GM19238 (cell line): Measurements from ENCODE around the gene HOMEZ.
"Not testable (repeated sequence)": the region's sequence is repeated elsewhere in the genome, so short reads cannot be mapped to it uniquely, and the experiment has no call there.

Experiments used
- DNase-seq: peaks from one replicate; pipeline ENCODE4 v3.0.0; 2011; ENCODE audit warnings: low spot score; ENCODE audit not compliant: insufficient read length

HOMEZ gene

DNA sequence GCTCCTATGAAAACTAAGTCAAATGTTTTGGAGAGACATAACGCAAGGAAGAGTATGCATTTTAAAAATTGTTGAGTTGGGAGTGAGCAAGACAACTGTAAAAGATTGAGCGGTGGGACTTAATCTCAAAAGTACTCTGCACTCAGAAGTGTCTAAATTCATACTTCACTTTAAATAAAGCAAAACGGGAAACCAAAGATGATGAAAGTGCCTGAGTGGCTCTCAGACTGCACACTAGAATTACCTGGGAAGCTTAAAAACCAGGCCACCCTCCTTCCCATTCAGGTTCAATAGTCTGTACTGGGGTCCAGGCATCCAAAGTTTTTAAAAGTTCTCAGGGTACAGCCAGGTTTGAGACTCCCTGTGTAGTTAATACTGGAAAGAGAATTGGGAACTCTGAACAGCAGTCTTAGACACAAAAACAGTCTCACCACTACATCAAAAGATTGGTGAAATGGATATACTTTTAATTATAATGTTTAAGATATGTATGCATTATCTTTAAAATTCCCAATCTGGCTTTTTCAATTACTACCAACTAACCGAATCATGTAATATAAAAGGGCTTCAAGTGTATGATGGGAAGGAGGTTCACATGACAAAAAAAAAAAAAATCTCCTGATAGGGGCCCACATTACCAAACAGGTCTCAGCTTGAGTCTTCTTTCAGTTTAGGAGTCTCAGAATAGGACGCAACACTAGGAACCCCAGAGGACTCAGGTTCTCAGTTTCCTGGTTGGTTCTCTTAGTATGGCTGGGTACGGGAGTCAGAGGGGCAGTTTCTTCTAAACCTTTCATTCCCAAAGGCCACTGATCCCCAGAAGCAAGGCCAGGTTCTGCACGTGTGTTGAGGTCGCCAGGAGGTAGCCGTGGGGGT lies 1.0 kb downstream of the HOMEZ start:
- peak; percentile 27 for DNase-seq

DNA sequence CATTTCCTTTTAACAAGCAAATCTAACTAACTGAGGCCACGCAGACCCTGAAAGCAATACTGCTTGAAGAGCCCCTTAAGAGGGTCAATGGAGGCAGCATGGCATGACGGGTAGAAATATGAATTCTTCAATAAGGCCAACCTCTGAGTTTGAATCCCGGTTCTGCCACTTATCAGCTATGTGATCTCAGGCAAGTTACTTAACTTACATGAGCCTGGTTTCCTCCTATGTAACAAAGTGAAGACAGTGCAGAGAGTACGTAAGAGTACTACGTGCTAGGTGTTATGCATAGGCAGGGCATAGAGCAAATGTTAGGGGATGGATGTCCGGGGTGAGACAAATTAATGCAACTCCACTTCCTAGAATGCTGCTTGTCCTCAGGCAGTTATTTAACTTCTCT lies 4.7 kb downstream of the HOMEZ start:
- DNase-seq, result no peak

DNA sequence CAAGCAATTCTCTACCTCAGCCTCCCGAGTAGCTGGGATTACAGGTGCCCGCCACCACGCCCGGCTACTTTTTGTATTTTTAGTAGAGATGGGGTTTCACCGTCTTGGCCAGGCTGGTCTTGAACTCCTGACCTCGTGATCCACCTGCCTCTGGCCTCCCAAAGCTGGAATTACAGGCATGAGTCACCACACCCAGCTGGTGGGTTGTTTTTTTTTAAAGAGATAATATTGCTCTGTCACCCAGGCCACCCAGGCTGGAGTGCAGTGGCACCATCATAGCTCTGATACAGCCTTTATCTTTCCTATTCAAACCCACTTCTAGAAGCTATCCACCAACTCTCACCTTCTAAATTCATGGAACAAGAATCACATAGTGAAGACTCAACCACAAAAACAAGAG lies 8.0 kb downstream of the HOMEZ start:
- DNase-seq, result not testable (repeated sequence)

DNA sequence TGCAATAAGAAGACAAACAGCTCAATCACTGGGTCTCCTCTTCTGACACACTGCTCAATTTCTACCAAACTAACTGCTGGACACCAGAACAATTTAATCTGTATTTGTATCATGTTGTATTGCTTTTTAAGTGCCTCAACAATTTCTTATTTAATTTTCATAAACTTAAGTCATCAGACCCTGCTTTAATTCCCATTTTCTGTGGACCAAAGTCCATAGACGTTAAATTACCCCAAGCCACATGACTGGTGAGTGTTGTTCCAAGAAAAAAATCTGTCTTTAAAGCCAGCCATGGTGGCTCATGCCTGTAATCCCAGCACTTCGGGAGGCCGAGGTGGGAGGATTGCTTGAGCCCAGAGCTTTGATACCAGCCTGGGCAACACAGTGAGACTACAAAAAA lies 8.7 kb downstream of the HOMEZ start:
- no peak for DNase-seq

DNA sequence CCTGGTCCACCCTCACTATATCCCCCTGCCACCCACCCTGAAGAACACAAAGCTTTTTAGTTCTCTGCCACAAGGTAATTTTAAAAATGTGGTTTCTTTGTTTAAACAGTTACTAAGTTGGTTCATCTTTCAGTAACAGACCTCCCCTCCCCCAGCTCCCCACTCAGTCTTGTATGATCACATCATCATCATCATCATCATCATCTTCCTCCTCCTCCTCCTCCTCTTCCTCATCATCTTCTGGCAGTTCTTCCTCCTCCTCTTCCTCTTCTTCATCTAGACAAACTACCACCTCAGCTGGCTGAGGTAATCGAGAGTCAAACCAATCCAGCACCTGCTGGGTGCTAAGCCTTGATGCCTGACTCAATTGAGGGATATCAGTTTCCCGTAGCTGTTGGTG lies 10.5 kb downstream of the HOMEZ start:
- DNase-seq, result no peak

DNA sequence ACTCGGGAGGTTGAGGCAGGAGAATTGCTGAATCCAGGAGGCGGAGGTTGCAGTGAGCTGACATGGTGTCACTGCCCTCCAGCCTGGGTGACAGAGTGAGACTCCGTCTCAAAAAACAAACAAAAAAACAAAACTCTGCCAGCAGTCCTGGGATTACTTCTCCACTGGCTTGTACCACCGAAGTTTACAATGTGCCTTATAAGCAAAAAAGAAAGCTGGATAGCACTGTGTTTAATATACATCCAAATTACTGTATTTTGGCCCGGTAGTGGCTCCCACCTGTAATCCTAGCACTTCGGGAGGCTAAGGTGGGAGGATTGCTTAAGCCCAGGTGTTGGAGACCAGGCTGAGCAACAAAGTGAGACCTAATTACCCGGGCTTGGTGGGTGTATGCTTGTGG lies 16.7 kb downstream of the HOMEZ start:
- no peak for DNase-seq

DNA sequence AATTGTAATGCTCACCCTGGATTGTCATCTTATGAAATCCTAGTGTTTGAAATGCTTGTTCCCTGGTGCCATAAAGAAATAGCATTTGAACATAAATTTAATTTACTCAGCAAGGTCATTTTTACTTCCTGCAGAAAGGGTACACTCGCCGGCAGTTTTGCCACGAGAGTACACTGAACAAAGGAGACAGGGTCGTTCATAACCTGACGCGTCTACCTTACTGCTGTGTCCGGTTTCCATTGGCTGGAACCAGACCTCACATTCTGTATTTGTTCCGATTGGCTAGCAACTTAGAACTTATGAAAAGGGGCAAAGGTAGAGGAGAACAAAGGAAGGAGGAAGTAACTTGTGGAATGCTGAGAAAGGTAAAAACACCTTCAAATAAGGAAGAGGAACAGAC lies 25.1 kb downstream of the HOMEZ start:
- not testable (repeated sequence) for DNase-seq

DNA sequence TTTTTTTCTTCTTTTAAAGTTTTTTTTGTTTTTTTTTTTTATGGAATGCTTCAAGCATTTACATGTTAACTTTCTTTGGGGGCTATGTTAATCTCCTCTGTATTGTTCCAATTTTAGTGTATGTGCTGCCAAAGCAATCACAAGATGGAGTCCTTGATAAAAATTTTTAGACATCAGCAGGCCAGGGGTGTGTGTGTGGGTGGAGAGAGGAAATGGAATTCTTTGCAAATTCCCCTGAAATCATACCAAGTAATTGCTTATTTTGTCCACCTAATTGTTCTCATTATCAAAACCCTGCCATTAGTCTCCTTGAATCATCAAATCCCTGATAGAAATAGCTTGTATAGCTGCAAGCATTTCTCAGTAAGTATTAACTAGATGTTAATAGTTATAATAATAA lies 26.5 kb downstream of the HOMEZ start:
- DNase-seq, result no peak

DNA sequence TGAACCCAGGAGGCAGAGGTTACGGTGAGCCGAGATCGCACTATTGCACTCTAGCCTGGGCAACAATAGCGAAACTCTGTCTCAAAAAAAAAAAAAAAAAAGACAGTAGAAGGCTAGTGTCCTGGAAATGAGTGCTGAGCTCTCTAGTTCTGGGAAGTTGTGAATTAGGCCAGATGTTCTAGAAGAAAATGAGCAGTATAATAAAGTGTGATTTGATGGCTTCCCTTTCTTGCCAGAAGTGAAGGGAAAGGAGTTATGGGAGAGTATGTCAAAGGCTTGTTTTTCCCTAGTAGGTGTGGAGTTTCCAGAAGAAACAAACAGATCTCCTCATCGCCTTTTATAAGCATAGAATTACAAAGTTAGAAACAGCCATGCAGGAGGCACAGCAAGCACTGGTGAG lies 27.7 kb downstream of the HOMEZ start:
- DNase-seq, result no peak

DNA sequence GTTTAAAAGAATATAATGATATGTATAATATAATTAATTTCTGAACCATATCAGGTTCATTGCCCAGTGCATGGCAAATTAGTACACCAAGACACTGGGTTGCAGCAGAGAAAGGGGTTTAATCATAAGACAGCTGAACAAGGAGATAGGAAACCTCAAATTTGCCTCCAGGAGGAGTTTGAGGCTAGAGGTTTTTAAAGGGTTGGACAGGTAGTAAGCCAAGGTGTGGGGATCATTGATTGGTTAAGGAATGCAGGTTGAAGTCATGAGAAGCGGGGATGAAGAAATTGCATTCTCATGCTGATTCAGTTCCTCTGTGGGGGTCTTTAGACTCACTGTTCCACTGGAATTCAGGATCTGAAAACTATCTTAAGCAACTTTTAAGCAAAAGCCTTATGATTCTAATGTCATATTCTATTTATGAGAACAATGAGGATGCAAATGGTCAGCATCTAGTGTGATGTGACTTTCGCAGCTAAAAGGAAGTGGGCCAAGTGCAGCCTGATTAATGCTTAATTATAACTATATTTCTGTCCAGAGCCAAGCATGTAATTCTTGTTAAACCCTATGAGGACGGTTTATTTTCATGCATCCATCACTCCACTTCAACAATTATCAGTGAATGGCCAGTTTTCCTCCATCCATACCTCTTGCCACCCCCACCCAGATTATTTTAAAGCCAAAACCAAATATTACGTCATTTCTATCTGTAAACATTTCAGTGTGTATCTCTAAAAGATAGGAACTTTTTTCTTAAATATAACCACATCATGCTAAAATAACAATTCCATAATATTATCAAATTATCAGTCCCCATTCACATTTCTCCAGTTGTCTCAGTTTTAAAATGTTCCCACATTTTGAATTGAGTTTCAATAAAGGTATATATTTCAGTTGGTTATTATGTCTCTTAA lies 33.3 kb downstream of the HOMEZ start:
- DNase-seq, result no peak

DNA sequence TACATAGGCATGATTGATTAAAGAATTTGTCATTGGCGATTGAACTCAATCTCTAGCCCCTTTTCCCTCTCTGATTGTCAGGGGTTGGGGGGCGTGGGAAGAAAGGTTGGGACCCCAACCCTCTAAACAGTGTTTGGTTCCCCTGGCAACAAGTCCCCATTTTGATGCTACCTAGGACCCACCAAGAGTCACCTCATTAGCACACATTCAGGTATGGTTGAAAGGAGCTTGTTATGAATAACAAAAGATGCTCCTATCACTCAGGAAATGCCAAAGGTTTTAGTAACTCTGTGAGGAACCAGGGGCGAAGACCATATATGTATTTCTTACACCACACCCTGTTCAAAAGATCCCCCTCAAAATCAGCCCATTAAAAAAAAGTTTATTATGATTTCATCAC lies 33.9 kb downstream of the HOMEZ start:
- no peak for DNase-seq

DNA sequence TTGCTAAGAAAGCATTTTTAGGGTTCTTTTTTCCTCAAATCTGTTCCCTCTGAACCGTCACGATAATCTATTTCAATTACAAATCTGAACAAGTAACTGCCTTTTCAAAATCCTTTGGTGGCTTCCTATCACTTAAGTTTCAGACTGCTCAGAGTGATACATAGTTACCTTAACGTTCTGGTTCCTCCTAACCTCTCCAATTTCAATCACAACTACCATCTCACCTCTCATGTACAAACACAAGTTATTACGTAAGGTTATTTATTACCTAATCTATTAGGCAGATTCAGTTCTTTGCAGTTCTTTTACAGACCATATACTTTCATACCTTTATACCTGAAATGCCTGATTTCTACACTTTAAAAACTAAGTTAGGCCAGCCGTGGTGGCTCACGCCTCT lies 36.1 kb downstream of the HOMEZ start:
- DNase-seq, result no peak

DNA sequence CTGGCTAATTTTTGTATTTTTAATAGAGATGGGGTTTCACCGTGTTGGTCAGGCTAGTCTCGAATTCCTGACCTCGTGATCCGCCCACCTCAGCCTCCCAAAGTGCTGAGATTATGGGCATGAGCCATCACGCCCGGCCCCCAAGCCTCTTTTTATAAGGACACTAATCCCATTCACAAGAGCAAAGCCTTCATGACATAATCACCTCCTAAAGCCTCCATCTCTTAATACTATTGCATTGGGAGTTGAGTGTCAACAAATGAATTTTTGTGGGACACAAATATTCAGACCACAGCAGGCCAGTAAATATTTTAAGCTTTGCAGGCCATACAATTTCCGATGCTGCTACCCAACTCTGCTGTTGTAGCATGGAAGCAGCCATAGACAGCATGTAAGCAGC lies 37.3 kb downstream of the HOMEZ start:
- no peak for DNase-seq

DNA sequence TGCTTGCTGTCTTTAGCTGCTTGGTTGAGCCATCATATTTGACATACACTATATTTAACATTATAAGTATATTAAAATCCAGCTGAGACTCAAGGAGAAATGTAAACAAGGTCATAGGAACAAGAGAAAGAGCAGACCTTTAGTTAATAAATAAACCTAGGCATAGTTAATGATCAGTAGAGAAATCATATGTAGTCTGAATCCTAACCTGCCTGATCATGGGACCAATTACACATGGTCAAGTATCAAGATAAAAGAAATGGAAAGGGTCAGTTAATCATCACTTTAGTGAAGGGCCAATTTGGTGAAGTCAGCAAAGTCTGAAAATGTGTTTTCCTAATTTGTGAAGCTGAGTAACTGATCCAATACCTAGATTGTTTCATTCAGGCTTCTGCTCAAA lies 40.6 kb downstream of the HOMEZ start:
- DNase-seq, result no peak

DNA sequence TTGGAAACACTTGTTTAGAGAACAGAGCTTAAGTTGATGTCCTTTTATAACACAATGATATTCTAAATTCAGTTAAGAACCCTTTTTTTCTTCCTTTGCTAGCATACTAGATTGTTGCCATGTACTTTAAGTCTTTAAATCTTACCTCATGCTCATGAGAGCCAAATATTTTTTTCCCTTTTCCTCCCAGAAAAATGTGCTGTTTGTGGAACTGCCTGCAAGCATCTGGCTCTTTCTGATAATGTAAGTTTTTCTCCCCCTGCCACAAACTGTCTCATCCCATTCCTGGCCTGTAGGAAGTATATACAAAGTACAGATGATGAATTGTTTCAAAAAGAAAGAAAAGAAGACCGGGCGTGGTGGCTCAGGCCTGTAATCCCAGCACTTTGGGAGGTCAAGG lies 42.9 kb downstream of the HOMEZ start:
- DNase-seq, result no peak

DNA sequence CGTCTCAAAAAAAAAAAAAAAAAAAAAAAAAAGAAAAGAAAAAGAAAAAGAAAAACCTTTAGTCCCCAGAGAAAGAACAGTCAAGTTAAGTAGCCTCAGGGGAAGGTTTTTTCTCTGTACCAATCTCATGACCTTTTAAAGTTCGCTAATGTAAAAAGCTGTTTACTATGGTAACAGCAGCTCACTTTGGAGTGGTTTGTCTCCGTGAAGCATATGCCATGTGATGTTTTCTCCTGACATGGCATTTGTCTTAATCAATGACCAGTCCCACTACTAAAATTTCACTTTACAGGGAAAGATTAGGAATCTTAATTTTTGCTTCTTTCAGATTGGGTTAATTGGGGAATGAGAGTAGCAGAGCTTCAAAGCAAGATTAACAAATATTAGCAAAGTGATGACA lies 43.9 kb downstream of the HOMEZ start:
- DNase-seq, result no peak

DNA sequence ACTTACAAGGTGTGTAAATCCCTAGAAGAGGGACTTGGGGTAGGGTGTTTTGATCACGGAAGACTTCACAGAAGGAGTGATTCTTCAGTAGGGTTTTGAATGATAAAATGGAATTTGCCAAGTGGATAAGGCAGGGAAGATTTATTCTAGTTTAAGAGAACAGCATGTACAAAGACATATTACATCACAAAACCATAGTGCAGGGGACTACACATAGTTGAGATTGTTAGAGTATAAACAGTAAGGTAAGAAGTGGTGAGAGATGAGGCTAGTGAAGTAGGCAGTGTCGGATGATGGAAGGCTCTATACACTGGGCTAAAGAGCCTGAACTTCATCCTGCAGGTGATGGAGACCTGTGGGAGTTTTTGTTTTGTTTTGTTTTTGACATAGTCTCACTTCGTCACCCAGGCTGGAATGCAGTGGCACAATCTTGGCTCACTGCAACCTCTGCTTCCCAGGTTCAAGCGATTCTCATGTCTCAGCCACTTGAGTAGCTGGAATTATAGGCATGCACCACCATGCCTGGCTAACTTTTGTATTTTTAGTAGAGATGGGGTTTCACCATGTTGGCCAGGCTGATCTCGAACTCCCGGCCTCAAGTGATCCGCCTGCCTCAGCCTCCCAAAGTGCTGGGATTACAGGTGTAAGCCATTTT lies 44.7 kb downstream of the HOMEZ start:
- not testable (repeated sequence) for DNase-seq

DNA sequence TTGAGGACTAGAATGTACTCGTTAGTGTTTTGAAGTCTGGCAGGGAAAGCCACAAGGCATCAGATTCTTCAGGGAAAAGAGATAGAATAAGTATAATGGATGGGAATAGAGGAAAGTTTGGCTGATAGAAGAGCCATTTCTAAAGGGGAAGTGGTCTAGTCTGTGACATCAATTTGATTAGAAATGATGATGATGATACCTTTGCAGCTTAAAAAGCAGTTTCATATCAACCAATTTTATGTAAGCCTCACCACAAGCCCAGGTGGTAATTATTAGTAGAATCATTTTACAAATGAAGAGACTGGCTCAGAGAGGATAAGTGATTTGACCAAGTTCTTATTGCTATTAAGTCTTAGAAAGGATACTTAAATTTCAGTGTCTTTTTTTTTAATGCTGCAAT lies 45.3 kb downstream of the HOMEZ start:
- DNase-seq, result no peak

DNA sequence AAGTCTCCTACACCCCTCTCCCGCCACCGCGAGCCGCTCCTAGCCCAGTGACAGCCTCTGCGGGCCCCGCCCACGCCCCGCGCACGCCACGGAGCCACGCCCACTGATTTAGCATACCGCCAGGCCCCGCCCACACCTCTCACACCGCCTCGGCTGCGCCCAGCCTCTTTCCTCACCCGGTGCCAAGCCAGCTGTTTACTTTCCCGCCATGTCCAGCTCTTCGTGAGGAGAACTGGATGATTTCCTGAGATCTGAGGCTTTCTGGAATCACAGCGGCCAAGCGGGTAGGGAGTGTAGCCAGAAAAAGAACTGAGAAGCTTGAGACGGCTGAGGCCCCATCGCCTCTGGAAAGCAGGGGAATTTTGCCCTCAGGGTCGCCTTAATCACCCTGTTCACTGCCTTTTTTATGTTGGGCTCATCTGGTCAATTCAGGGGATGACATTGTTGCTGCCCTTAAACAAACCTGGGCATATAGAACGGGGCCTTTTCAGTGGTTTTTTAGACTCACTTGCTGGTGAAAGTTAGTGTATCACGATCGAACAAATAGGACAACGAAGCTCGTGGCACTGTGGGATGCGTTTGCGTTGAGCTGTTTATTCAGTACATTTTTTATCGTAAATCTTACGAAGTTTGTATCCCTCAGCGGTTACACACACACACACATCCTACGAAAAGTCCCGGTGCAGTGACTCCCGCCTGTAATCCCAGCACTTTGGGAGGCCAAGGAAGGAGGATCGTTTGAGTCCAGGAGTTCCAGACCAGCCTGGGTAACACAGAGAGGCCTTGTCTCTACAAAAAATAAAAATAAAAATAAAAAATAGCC lies 47.9 kb downstream of the HOMEZ start, which contains the start of gene RNF212B:
RNF212B (plus strand) TSS at position 165 of the 823 bp plus-strand sequence. CDS start 2,410 bp downstream, outside the sequence.
- peak; percentile 69 for DNase-seq

DNA sequence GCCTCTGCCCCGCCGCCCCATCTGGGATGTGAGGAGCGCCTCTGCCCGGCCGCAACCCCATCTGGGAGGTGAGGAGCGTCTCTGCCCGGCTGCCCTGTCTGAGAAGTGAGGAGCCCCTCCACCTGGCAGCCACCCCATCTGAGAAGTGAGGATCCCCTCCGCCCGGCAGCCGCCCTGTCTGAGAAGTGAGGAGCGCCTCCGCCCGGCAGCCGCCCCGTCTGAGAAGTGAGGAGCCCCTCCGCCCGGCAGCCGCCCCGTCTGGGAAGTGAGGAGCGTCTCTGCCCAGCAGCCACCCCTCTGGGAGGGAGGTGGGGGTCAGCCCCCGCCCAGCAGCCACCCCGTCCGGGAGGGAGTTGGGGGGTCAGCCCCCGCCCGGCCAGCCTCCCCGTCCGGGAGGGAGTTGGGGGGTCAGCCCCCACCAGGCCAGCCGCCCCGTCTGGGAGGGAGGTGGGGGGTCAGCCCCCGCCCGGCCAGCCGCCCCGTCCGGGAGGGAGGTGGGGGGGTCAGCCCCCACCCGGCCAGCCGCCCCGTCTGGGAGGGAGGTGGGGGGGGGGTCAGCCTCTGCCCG lies 53.6 kb downstream of the HOMEZ start:
- DNase-seq, result not testable (repeated sequence)

DNA sequence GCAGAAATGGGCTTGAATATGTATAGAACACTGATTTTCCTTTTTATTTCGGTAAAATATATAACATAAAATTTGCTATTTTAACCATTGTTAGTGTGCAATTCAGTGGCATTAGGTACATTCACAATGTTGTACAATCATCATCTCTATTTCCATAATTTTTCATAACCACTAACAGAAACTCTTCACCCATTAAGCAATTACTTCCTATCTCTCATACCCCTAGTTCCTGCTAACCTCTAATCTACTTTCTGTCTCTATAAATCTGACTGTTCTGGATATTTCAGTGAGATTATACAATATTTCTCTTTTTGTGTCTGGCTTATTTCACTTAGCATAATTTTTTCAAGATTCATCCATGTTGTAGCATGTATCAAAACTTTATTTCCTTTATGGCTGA lies 57.1 kb downstream of the HOMEZ start:
- DNase-seq, result no peak
